GM10248 (cell line): ENCODE measurements around the gene ELP4.

Experiments
- CTCF ChIA-PET: fragments of 300-600 bp; sonication (Branson Sonifier 250); formaldehyde crosslinking; extraction: SDS; loops from one replicate; lab custom pipeline; 2021; ENCODE audit warnings: antibody characterized with exemption; lab: Yijun Ruan, JAX
- POLR2A ChIA-PET: fragments of 350-650 bp; sonication (Branson Sonifier 250); formaldehyde crosslinking; extraction: SDS; loops from one replicate; lab custom pipeline; 2020; ENCODE audit warnings: antibody characterized with exemption; lab: Yijun Ruan, JAX
- DNase-seq: peaks from one replicate; pipeline ENCODE4 v3.0.0; 2012; ENCODE audit errors: extremely low spot score
- TF ChIP-seq, protein P1 (sequence below): IDR thresholded peaks from 2 replicates; pipeline ENCODE4 v1.5.1; 2012; ENCODE audit warnings: mild to moderate bottlenecking, low read depth; ENCODE audit errors: extremely low read depth, missing control alignments, control extremely low read depth

ELP4 gene

DNA sequence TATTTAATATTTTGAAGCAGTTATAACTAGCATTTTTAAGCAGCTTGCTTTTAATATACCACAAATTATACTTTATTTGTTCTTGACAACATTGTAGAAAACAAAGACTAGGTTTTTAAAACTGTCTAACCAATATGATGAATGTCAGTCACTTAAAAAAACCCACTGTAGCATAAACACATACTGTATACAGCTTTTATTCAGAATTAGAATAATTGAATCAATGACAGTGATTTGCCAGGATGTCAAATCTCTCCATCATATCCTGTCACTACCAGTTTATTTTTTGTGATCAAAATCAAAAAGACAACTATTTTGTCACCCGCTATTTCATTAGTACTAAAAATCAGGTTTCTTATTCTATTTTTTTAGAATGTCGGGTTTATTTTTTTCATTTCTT lies 275.0 kb downstream of the ELP4 start:
- CTCF ChIA-PET, result interaction anchor here (0.9 kb wide), 1 partner anchor 27 kb away, joined by 3 read pairs; no protein-coding TSS in a partner anchor
- DNase-seq, result no peak
- TF ChIP-seq, protein P1, sequence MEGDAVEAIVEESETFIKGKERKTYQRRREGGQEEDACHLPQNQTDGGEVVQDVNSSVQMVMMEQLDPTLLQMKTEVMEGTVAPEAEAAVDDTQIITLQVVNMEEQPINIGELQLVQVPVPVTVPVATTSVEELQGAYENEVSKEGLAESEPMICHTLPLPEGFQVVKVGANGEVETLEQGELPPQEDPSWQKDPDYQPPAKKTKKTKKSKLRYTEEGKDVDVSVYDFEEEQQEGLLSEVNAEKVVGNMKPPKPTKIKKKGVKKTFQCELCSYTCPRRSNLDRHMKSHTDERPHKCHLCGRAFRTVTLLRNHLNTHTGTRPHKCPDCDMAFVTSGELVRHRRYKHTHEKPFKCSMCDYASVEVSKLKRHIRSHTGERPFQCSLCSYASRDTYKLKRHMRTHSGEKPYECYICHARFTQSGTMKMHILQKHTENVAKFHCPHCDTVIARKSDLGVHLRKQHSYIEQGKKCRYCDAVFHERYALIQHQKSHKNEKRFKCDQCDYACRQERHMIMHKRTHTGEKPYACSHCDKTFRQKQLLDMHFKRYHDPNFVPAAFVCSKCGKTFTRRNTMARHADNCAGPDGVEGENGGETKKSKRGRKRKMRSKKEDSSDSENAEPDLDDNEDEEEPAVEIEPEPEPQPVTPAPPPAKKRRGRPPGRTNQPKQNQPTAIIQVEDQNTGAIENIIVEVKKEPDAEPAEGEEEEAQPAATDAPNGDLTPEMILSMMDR, result no peak

GRCh38 chr11:31786996-31787685 lies 277.6 kb downstream of the ELP4 start:
- no peak for DNase-seq
- ChIA-PET CTCF (no interaction called here), POLR2A (interaction anchor here (0.5 kb wide), 1 partner anchor 35 kb away, joined by 5 read pairs; no protein-coding TSS in a partner anchor)
- TF ChIP-seq, protein P1, result no peak

More for the DNA sequence above, 275.0 kb downstream of the ELP4 start:
- POLR2A ChIA-PET, result no interaction called here

DNA sequence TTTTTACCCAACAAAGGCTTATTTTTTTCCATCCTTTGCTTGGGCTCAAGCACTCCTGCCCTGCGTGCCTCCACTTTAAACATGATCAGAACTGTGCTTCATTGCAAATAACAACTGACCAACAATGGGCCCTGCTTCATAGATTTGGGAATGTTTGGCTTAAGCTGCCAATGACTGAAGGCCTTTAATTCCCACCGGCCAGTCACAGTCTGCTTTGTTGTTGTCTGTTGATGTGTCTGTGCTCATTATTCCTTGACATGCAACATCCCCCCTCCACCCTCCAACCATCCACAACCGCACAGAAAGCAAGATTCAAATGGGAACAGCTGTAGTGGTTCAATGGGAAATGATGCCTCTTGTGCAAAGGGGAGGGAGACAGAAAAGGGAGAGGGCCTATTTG lies 278.5 kb downstream of the ELP4 start:
- ChIA-PET CTCF (interaction anchor here (1.0 to 1.3 kb wide), 2 partner anchors 10 to 11 kb away, joined by 3 to 4 read pairs; no protein-coding TSS in a partner anchor), POLR2A (no interaction called here)
- TF ChIP-seq, protein P1, result no peak
- DNase-seq, result no peak

- CTCF ChIA-PET, result no interaction called here
- DNase-seq, result no peak
- TF ChIP-seq, protein P1, result no peak
- POLR2A ChIA-PET, result no interaction called here
Observed at GRCh38 chr11:31790649-31791048, 281.1 kb downstream of the ELP4 start.

DNA sequence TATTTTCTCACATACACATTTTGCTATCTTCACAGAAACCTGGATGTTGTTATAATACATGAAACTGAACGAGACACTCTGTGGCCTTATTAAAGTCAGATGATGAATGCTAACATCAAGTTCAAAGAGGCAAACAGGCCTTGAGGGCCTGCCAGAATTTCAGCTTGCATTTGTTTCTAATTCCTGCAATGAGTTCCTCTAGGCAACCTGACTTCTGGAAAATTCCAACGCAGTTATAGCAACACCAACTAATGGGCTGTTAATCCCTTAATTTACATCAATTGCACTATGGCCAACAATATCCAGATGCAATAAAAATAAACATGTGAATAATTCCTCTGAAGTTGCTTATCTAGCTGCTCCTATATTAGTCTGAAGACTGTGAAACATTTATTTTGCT lies 282.5 kb downstream of the ELP4 start:
- CTCF ChIA-PET, result no interaction called here
- POLR2A ChIA-PET, result no interaction called here

DNA sequence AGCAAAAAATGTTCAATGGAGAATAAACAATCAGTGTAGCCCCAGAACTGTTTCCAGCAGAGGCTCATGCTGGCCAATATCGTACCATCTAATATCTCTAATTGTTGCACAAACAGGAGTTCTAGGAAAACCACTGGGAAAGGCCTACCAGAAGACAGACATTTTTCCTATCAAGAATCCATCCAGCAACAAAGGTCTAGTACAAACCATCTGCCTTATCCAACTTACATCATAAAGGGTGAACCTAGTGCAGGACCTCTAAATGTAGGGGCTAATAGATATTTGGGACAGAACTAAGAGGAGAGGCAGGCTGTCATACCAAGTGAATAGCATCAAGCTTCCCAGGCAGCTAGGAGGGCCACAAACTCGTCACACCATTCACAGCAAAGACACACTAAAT lies 282.9 kb downstream of the ELP4 start:
- TF ChIP-seq, protein P1, result no peak
- ChIA-PET CTCF (no interaction called here), POLR2A (no interaction called here)
- DNase-seq, result no peak

More for the DNA sequence above, 282.5 kb downstream of the ELP4 start:
- DNase-seq, result no peak
- TF ChIP-seq, protein P1, result no peak
